HepG2 (cell line): Measurements from ENCODE around the gene AEBP1. TPM values are rescaled to one million over a fixed set of nuclear protein-coding genes. Genes with fewer than 3 reads are reported as not detected.
A peak's percentile ranks its signal among the peaks of the same experiment; 100 is the strongest.

Experiments
- ATAC-seq: fragments of 200-7000 bp; cut with Tn5 transposase; 3 replicates; pipeline ENCODE4 v1.9.1; 2020; ENCODE audit warnings: mild to moderate bottlenecking, moderate library complexity
- BruUV-seq: library from RNA; stranded (reverse); fragments of 400-500 nt; replicated peaks from 2 replicates; lab custom pipeline; 2021; lab: Mats Ljungman, UMichigan
- CTCF ChIA-PET: fragments of 300-600 bp; formaldehyde crosslinking; extraction: SDS; loops from one replicate; lab custom pipeline; 2021; ENCODE audit warnings: low total read pairs, inconsistent platforms, low intra/inter-chr PET ratio; lab: Yijun Ruan, JAX
- POLR2A ChIA-PET: fragments of 350-600 bp; sonication (Branson Sonifier 250); formaldehyde crosslinking; loops from one replicate; lab custom pipeline; 2020; ENCODE audit warnings: antibody characterized with exemption, inconsistent platforms; lab: Yijun Ruan, JAX
- DNase-seq: peaks from one replicate; pipeline ENCODE4 v3.0.0-alpha.2; 2015; ENCODE audit warnings: low spot score
- FAIRE-seq: peaks from 3 replicates; lab custom pipeline; 2011; peaks lifted over from hg19 to GRCh38; lab: Jason Lieb, UNC
- H2AFZ ChIP-seq: one replicate; pipeline ENCODE4 v1.6.1; 2011; ENCODE audit warnings: low read length, inconsistent platforms
- H3K27ac ChIP-seq: fragments of 300-600 bp; 3 replicates; pipeline ENCODE4 v1.8.0; 2011; ENCODE audit warnings: mixed run types, mild to moderate bottlenecking, mixed read lengths, low read length, inconsistent platforms; ENCODE audit not compliant: insufficient read depth; ENCODE audit errors: extremely low read length
- H3K27me3 ChIP-seq, 2 experiments: fragments of 200-600 bp in 1 of 2; 2 replicates in 1 of 2; 3 replicates in 1 of 2; pipeline versions ENCODE4 v1.6.0 to v1.8.0; 2011; ENCODE audit warnings: low read length in 2 of 2, mild to moderate bottlenecking in 2 of 2, moderate library complexity in 2 of 2, inconsistent platforms in 1 of 2; ENCODE audit not compliant: insufficient read depth in 2 of 2, control insufficient read depth in 1 of 2
- H3K36me3 ChIP-seq, 2 experiments: fragments of 200-600 bp in 1 of 2; replicated peaks in 1 of 2; 2 replicates in 1 of 2; 3 replicates in 1 of 2; pipeline versions ENCODE4 v1.5.1 to v1.8.0; 2011; ENCODE audit warnings: low read length in 2 of 2, inconsistent platforms in 1 of 2; ENCODE audit not compliant: insufficient read depth in 2 of 2, control insufficient read depth in 1 of 2
- H3K4me1 ChIP-seq: 2 replicates; pipeline ENCODE4 v1.5.1; 2012; ENCODE audit warnings: low read length, inconsistent platforms; ENCODE audit not compliant: insufficient read depth
- H3K4me2 ChIP-seq: 2 replicates; pipeline ENCODE4 v1.6.0; 2011; ENCODE audit warnings: low read depth, low read length, inconsistent platforms
- H3K4me3 ChIP-seq, 3 experiments: fragments of 200-600 bp in 1 of 3; sonication (generic), shearing (Covaris generic) in 1 of 3; replicated peaks in 1 of 3; 2 replicates each; pipeline ENCODE4 v1.5.1; 2011 to 2016; ENCODE audit warnings: low read length in 3 of 3, inconsistent platforms in 2 of 3, low read depth in 2 of 3, mild to moderate bottlenecking in 2 of 3, control low read depth in 1 of 3, mixed read lengths in 1 of 3; ENCODE audit not compliant: insufficient read depth in 1 of 3
- H3K79me2 ChIP-seq: one replicate; pipeline ENCODE4 v1.6.1; 2011; ENCODE audit warnings: low read length, inconsistent platforms; ENCODE audit not compliant: insufficient read depth
- H3K9ac ChIP-seq: 2 replicates; pipeline ENCODE4 v1.6.0; 2011; ENCODE audit warnings: mild to moderate bottlenecking, low read depth, low read length, inconsistent platforms; ENCODE audit not compliant: insufficient read depth
- H3K9me3 ChIP-seq: 2 replicates; pipeline ENCODE4 v1.5.1; 2012; ENCODE audit warnings: mild to moderate bottlenecking, low read length
- H4K20me1 ChIP-seq: 2 replicates; pipeline ENCODE4 v1.6.0; 2011; ENCODE audit warnings: inconsistent platforms, mild to moderate bottlenecking, low read length, moderate library complexity; ENCODE audit not compliant: insufficient read depth
- ATF4 ChIP-seq, 2 experiments: fragments of 450-650 bp in 1 of 2; sonication (generic) in 1 of 2; formaldehyde crosslinking; IDR thresholded peaks; 2 replicates each; pipeline versions ENCODE4 v1.5.0 to v1.8.0; 2020 to 2022; ENCODE audit warnings: mild to moderate bottlenecking in 1 of 2, missing genetic modification reagents in 1 of 2
- CEBPB ChIP-seq: IDR thresholded peaks from 2 replicates; pipeline ENCODE4 v1.6.1; 2011; ENCODE audit warnings: low read depth, low read length, improper control_type of control experiment, borderline replicate concordance
- HIC2 ChIP-seq: sonication (generic); formaldehyde crosslinking; IDR thresholded peaks from 2 replicates; pipeline ENCODE4 v1.9.0; 2022; ENCODE audit warnings: low read depth, missing genetic modification reagents
- HNRNPL ChIP-seq: fragments of 200-400 bp; formaldehyde crosslinking; IDR thresholded peaks from 2 replicates; pipeline ENCODE4 v1.6.1; 2017; ENCODE audit warnings: mild to moderate bottlenecking, low read depth, low read length
- NR2F6 ChIP-seq, 2 experiments: IDR thresholded peaks; 2 replicates each; pipeline ENCODE4 v1.6.1; 2016; ENCODE audit warnings: antibody characterized with exemption in 1 of 2, mild to moderate bottlenecking in 1 of 2
- ZFYVE20 ChIP-seq: sonication (generic); formaldehyde crosslinking; IDR thresholded peaks from 2 replicates; pipeline ENCODE4 v1.8.0; 2023; ENCODE audit warnings: low read depth, mild to moderate bottlenecking, moderate library complexity, missing genetic modification reagents, borderline replicate concordance
- WGBS: methylation state at CpG from one replicate; pipeline ENCODE4 v1.1.6; 2017; ENCODE audit warnings: low lambda C conversion rate; 5-methylcytosine and 5-hydroxymethylcytosine counted together
- in situ Hi-C: cut with HindIII; loops from 2 replicates; pipeline ENCODE4 v1.10.0; 2017; ENCODE audit warnings: low pct_unique_long_range_greater_than_20kb; ENCODE audit not compliant: extremely low pct_ligation_motif_present
- intact Hi-C: fragments of 100-400 bp; cut with micrococcal nuclease; formaldehyde crosslinking; loops from one replicate; pipeline ENCODE4 v1.10.0; 2022; ENCODE audit not compliant: unreplicated experiment
- polyA plus RNA-seq, 8 experiments: library from polyadenylated mRNA; depleted of rRNA in 3 of 8; stranded (reverse) in 7 of 8; unstranded in 1 of 8; fragments of >200 nt; fragmentation: Illumina TruSeq in 4 of 8; extraction: Trizol in 4 of 8; gene quantifications; 2 replicates each; pipeline versions ENCODE4 v1.2.1 to v1.2.3, GENCODE V29; 2011 to 2016; ENCODE audit warnings: low read depth in 4 of 8, missing spikeins in 1 of 8, mixed read lengths in 1 of 8; ENCODE audit not compliant: insufficient read depth in 1 of 8
- total RNA-seq, 5 experiments: library from RNA; depleted of rRNA; stranded (reverse); fragments of >200 nt; fragmentation: Illumina TruSeq; extraction: Trizol; gene quantifications; 2 replicates each; pipeline ENCODE4 v1.2.3, GENCODE V29; 2016; ENCODE audit warnings: low read depth in 1 of 5

The AEBP1 gene
- total and polyA plus RNA-seq, 2 of the 13 experiments (the other 11 are each of a cell fraction or from before 2014, with no cell fraction given), result 0.22 to 0.55 TPM

- CTCF ChIA-PET, result no interaction called here
- no peak overlapping the region for H3K4me3 ChIP-seq
- 29% methylated on average over 3 of the region's 4 CpGs for WGBS
- no peaks in the 10 kb centered on the region for H4K20me1 ChIP-seq
- no peaks in the 10 kb centered on the region for H3K4me1 ChIP-seq
- ATAC-seq, result no peak
- no TSS peak for BruUV-seq
- no peak for DNase-seq
- H3K27me3 ChIP-seq, result no peaks in the 10 kb centered on the region; a peak in 2 of 5 replicates
- no peaks in the 10 kb centered on the region for H3K9me3 ChIP-seq
- H3K36me3 ChIP-seq, result no peaks in the 10 kb centered on the region
- TF ChIP-seq CEBPB (peak; percentile 19; the same call in 1 of the 2 replicates), ZFYVE20 (no peak), HNRNPL (0 out of 2 replicates have a peak, but pooled peaks have one; percentile 21), ATF4 (CRISPR knock-in tag; IDR thresholded peaks at IDR 0.05) (peak in 1 of 2 experiments; percentile 71; a peak in 2 of 4 replicates), NR2F6 (IDR thresholded peaks at IDR 0.05) (0 out of 2 replicates have a peak, but pooled peaks have one; percentile 16), NR2F6 (CRISPR knock-in tag; IDR thresholded peaks at IDR 0.05) (no peak), HIC2 (CRISPR knock-in tag) (peak; percentile 78)
- TF ChIP-seq, all 625 proteins: peak for 5
- Histone ChIP-seq H3K79me2 (no peaks in the 10 kb centered on the region), H3K4me2 (no peak overlapping the region), H3K27ac (no peak overlapping the region), H3K9ac (no peak overlapping the region), H2AFZ (no peak overlapping the region)
- intact Hi-C loops (no loop called here), in situ Hi-C loops (no loop called here)
- no peak for FAIRE-seq
- POLR2A ChIA-PET, result no interaction called here
Observed at GRCh38 chr7:44162179-44162578, 58.0 kb downstream of the AEBP1 start.
